Stimulated activated naive CD8-positive, alpha-beta T cell treated with anti-CD3 and anti-CD28 coated beads, Interleukin-15, amount 100 ng/mL, for 72 hours (primary cell): ENCODE results near the gene ATXN7.
A peak's percentile ranks its signal among the peaks of the same experiment; 100 is the strongest.

Experiments
- ATAC-seq: fragments of 150-1000 bp; cut with Tn5 transposase; 2 replicates; pipeline ENCODE4 v1.10.0; 2021; ENCODE audit warnings: mild to moderate bottlenecking, moderate library complexity
- DNase-seq, 2 donors: peaks; one replicate each; pipeline ENCODE4 v3.0.0; 2021 to 2022
- H3K27ac Mint-ChIP-seq, 2 donors: one replicate each; pipeline ENCODE4 v1.8.0; 2022; ENCODE audit warnings: mild to moderate bottlenecking in 2 of 2, mixed read lengths in 2 of 2, moderate library complexity in 2 of 2
- H3K27me3 Mint-ChIP-seq: one replicate; pipeline ENCODE4 v1.8.0; 2022; ENCODE audit warnings: mixed read lengths
- H3K4me1 Mint-ChIP-seq: one replicate; pipeline ENCODE4 v1.8.0; 2022; ENCODE audit warnings: mild to moderate bottlenecking, mixed read lengths
- H3K4me3 Mint-ChIP-seq, 2 donors: one replicate each; pipeline ENCODE4 v1.8.0; 2022; ENCODE audit warnings: mild to moderate bottlenecking in 2 of 2, mixed read lengths in 2 of 2, moderate library complexity in 1 of 2
- H3K9me3 Mint-ChIP-seq, 2 donors: one replicate each; pipeline ENCODE4 v1.8.0; 2022; ENCODE audit warnings: mixed read lengths in 2 of 2

The ATXN7 gene

GRCh38 chr3:63932509-63933212 is 69.0 kb downstream of the ATXN7 start:
- DNase-seq (no peak), ATAC-seq (no peak)
- H3K27ac Mint-ChIP-seq: peak overlapping the region; percentile 39 to 86
- peak overlapping the region; percentile 3 to 35 for H3K4me3 Mint-ChIP-seq
- H3K9me3 Mint-ChIP-seq: no peaks in the 10 kb centered on the region
- H3K27me3 Mint-ChIP-seq: no peaks in the 10 kb centered on the region
- peaks cover 59% of the 10 kb centered on the region for H3K4me1 Mint-ChIP-seq

DNA sequence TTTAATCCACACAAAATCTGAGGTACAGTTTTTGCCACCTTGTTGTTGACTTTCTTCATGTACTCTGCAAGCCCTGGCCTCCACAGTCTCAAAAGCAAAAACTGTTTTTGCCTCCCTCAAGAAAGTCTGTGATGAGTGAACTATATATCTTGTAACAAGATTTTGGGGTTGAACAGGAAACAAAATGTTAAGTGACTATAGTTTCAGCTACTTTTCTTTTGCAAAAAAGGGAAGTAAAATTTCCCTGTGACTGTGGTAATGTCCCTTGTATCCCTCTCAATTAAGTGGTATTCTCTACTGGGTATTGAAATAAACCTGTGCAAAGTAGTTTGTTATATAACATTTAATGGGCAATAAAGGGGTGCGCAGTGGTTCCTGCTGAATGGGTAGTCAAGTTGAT is 69.8 kb downstream of the ATXN7 start:
- no peak for ATAC-seq
- peak overlapping the region; percentile 3 to 70 for H3K4me3 Mint-ChIP-seq

DNA sequence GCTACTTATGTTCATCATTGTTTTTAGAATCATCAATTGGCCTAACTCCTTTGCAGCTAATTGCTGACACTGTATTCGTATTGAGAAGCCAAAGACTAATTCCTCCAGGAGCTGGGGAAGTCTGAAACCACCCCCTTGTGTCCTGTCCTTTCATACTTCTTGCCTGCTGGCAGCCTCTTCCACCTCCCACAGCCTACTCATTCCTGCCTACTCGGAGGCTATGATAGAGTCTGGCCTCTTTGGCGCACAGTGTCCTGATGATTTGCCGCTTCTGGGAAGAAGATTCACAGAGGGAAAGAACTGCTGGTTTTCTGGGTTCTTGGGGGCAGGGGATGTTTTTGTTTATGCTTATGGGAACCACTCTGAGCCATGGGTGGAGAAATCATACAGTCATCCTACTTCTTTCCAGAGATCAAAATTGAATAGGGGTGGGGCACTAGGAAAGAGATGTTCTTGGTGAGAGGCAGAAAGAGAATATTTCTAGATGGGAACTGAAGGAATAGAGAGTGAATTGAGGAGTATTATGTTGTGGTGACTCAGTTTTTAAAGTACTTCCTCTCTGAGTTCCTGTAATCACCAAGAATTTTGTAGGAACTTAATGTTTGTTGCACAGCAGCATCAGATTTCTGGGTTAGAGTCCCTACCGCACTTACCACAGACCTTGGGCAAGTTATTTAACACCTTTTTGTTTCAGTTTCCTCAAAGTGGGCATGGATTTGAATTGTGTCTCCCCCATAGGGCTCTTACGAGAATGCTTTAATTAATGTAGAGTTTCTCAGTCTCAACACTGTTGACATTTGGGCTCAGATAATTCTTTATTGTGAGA is 70.6 kb downstream of the ATXN7 start:
- DNase-seq: peak; percentile 3 to 24
- H3K9me3 Mint-ChIP-seq: no peaks in the 10 kb centered on the region
- H3K4me1 Mint-ChIP-seq: peaks cover 73% of the 10 kb centered on the region
- H3K27me3 Mint-ChIP-seq: no peaks in the 10 kb centered on the region
- ATAC-seq: peak; percentile 90
- H3K4me3 Mint-ChIP-seq: peak overlapping the region; percentile 41 to 70
- peak overlapping the region in 1 of 2 donors; percentile 16 for H3K27ac Mint-ChIP-seq

More for the DNA sequence above, 69.8 kb downstream of the ATXN7 start:
- peaks cover 67% of the 10 kb centered on the region for H3K4me1 Mint-ChIP-seq
- H3K27me3 Mint-ChIP-seq: no peaks in the 10 kb centered on the region
- no peaks in the 10 kb centered on the region for H3K9me3 Mint-ChIP-seq
- no peak for DNase-seq
- peak overlapping the region; percentile 42 to 86 for H3K27ac Mint-ChIP-seq

DNA sequence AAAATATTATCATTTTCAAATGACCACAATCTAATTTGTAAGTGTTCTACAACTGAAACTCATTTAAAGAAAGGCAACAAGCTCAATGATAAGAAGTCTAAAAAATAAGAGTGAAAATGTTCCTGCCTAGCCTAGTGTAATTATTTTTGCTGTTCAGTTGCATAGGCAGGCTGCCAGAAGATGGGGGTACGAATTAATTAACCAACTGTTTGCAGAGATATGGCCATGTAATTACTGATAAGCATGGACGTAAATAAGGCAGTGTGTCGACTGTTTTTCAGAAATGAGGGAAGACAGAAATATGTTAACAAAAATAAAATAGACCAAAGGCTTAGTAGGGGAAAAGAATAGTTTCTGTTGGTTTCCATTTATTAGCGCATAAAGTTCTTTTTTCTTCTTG is 73.3 kb downstream of the ATXN7 start:
- H3K4me3 Mint-ChIP-seq: peak overlapping the region in 1 of 2 donors; percentile 1
- DNase-seq (no peak), ATAC-seq (no peak)
- H3K9me3 Mint-ChIP-seq: no peaks in the 10 kb centered on the region
- H3K27ac Mint-ChIP-seq: peak overlapping the region in 1 of 2 donors; percentile 83
- H3K27me3 Mint-ChIP-seq: no peaks in the 10 kb centered on the region
- peaks cover 67% of the 10 kb centered on the region for H3K4me1 Mint-ChIP-seq

GRCh38 chr3:63937661-63938651 is 74.3 kb downstream of the ATXN7 start:
- ATAC-seq: peak; percentile 60
- Mint-ChIP-seq H3K9me3 (no peaks in the 10 kb centered on the region), H3K27me3 (no peaks in the 10 kb centered on the region), H3K27ac (no peak overlapping the region), H3K4me1 (peaks cover 63% of the 10 kb centered on the region), H3K4me3 (peak overlapping the region in 1 of 2 donors; percentile 16)
- DNase-seq: no peak

DNA sequence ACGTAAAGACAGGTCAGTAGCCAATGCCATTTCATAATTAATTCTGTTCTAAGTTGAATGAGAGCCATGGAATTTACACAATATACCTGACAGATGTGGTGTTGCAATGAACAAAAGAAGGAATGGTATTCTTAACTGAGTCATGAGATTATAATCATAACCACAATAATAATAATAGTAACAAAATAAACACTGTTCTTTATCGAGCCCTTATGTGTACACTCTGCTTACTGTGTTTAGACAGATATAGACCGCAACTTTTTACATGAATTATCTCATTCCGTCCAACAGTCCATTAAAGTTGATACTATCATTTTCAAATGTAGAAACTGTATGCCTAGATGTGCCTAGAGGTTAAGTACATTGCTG is 76.7 kb downstream of the ATXN7 start:
- no peak for ATAC-seq
- Mint-ChIP-seq H3K4me1 (peaks cover 53% of the 10 kb centered on the region), H3K27me3 (no peaks in the 10 kb centered on the region), H3K4me3 (no peak overlapping the region), H3K9me3 (no peaks in the 10 kb centered on the region), H3K27ac (no peak overlapping the region)
- no peak for DNase-seq

GRCh38 chr3:63942528-63942927 is 78.9 kb downstream of the ATXN7 start:
- Mint-ChIP-seq H3K9me3 (no peaks in the 10 kb centered on the region), H3K27ac (no peak overlapping the region), H3K4me1 (peaks cover 62% of the 10 kb centered on the region), H3K4me3 (no peak overlapping the region), H3K27me3 (no peaks in the 10 kb centered on the region)
- ATAC-seq (no peak), DNase-seq (no peak)

DNA sequence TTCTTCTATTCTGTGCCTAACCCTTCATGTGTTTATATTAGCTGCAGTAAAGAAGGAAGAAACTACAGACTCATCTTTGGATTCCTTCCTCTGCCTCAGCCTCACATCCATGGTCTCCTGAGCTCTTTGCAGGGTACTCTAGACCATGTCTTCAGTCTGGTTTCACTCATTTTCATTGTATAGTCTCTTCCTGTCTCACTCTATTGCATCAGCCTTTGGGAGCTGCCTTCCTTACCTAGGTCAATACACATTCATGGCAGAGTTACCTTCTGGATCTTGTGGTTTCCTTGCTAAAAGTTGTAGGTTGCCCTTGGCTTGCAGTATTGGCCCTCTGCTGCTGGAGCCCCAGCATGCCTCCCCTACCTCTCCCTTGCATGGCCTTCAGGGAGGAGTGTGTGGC is 80.0 kb downstream of the ATXN7 start:
- no peaks in the 10 kb centered on the region for H3K27me3 Mint-ChIP-seq
- H3K4me1 Mint-ChIP-seq: peaks cover 60% of the 10 kb centered on the region
- peak overlapping the region; percentile 72 to 95 for H3K27ac Mint-ChIP-seq
- no peaks in the 10 kb centered on the region for H3K9me3 Mint-ChIP-seq
- peak; percentile 75 for ATAC-seq
- no peak overlapping the region for H3K4me3 Mint-ChIP-seq
- no peak for DNase-seq

- Mint-ChIP-seq H3K4me1 (peaks cover 59% of the 10 kb centered on the region), H3K4me3 (no peak overlapping the region), H3K27me3 (no peaks in the 10 kb centered on the region), H3K9me3 (no peaks in the 10 kb centered on the region), H3K27ac (peak overlapping the region in 1 of 2 donors; percentile 55)
- no peak for ATAC-seq
- DNase-seq: no peak
Observed at GRCh38 chr3:63945558-63946096, 82.0 kb downstream of the ATXN7 start.

DNA sequence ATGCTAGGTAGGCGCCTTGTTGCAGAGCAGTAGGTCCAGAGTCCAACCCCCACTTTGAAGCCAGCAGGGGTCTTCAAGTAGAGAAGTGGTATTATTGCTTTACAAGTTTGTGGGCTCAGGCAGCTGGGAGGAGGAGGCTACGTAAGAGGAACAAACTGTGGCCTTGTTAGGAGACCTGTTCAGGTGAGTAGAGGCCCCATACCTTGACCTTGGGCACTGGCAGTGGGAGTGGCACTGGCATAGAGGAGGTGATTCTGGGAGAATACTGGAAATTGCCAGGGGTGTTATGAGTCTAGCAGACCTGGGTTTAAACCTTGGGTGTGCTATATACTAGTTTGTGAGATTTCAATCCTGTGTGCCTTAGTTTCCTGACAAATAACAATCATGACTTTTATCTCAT is 83.1 kb downstream of the ATXN7 start:
- peaks cover 67% of the 10 kb centered on the region for H3K4me1 Mint-ChIP-seq
- DNase-seq: no peak
- no peak overlapping the region for H3K4me3 Mint-ChIP-seq
- ATAC-seq: no peak
- H3K27ac Mint-ChIP-seq: no peak overlapping the region
- no peaks in the 10 kb centered on the region for H3K9me3 Mint-ChIP-seq
- H3K27me3 Mint-ChIP-seq: no peaks in the 10 kb centered on the region

DNA sequence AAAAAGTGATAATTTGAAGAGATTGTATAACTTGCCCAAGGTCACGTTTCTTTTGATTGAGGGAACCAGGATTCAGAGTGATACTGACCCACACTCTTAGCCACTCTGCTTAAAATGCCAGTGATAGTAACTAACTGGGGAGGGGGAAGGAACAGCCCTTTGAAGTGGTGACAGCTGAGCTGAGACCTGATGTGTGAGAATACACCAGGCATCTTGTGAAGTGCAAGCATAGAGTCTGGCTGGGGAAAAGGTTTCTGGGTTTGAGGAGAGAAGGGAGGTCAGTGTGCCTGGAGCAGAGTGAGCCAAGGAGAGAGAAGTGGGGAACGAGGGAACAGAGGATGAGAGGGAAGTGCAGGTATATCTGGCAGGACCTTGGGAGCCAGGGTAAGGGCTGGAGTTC is 83.9 kb downstream of the ATXN7 start:
- Mint-ChIP-seq H3K27me3 (no peaks in the 10 kb centered on the region), H3K4me3 (no peak overlapping the region), H3K4me1 (peaks cover 62% of the 10 kb centered on the region), H3K27ac (peak overlapping the region in 1 of 2 donors; percentile 16), H3K9me3 (no peaks in the 10 kb centered on the region)
- ATAC-seq: no peak
- DNase-seq: no peak

GRCh38 chr3:63949005-63949404 is 85.3 kb downstream of the ATXN7 start:
- DNase-seq (no peak), ATAC-seq (no peak)
- Mint-ChIP-seq H3K4me3 (no peak overlapping the region), H3K27me3 (no peaks in the 10 kb centered on the region), H3K9me3 (no peaks in the 10 kb centered on the region), H3K4me1 (peaks cover 49% of the 10 kb centered on the region), H3K27ac (no peak overlapping the region)

DNA sequence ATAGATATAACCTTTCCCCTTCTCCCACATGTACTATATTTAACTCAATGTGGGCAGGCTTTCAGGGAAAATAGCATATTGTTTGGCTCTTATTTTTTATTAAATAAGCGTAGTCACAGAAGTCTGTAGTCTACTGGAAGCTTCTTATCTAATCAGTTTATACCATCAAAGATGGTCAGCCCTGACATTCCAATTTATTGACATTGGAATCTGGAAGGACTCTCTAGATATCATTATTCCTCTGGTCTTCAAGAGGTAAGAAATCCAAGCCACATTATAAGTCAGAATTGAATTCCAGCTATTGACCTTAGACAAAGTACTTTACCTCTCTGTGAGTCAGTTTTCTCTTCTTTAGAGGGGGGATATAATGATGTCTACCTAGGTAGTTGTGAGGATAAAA is 87.0 kb downstream of the ATXN7 start:
- no peaks in the 10 kb centered on the region for H3K9me3 Mint-ChIP-seq
- H3K27me3 Mint-ChIP-seq: no peaks in the 10 kb centered on the region
- ATAC-seq (no peak), DNase-seq (no peak)
- H3K4me1 Mint-ChIP-seq: peaks cover 49% of the 10 kb centered on the region
- H3K27ac Mint-ChIP-seq: no peak overlapping the region
- no peak overlapping the region for H3K4me3 Mint-ChIP-seq

GRCh38 chr3:63951492-63952247 is 88.0 kb downstream of the ATXN7 start:
- H3K9me3 Mint-ChIP-seq: no peaks in the 10 kb centered on the region
- ATAC-seq: no peak
- peak overlapping the region in 1 of 2 donors; percentile 73 for H3K27ac Mint-ChIP-seq
- no peak for DNase-seq
- H3K27me3 Mint-ChIP-seq: no peaks in the 10 kb centered on the region
- peaks cover 43% of the 10 kb centered on the region for H3K4me1 Mint-ChIP-seq
- peak overlapping the region; percentile 44 to 58 for H3K4me3 Mint-ChIP-seq

DNA sequence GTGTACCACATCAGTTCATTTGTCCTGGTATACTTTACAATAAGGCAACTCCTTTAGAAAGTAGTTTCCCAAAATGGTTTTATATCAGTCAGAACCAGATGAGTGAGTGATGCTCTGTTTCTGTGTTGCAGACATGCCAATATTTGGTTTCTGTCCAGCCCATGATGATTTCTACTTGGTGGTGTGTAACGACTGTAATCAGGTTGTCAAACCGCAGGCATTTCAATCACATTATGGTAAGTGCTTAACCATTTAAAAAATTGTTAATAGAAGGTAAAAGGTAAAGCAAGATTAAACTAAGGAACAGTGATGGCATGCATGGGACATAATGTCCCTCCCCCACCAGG is 88.6 kb downstream of the ATXN7 start:
- H3K27ac Mint-ChIP-seq: no peak overlapping the region
- no peaks in the 10 kb centered on the region for H3K9me3 Mint-ChIP-seq
- ATAC-seq (peak; percentile 73), DNase-seq (no peak)
- H3K27me3 Mint-ChIP-seq: no peaks in the 10 kb centered on the region
- peaks cover 41% of the 10 kb centered on the region for H3K4me1 Mint-ChIP-seq
- H3K4me3 Mint-ChIP-seq: no peak overlapping the region
